ENCODE data around the gene RPRD1A.
"Not testable (repeated sequence)": the region's sequence is repeated elsewhere in the genome, so short reads cannot be mapped to it uniquely, and the experiment has no call there.

The RPRD1A gene

DNA sequence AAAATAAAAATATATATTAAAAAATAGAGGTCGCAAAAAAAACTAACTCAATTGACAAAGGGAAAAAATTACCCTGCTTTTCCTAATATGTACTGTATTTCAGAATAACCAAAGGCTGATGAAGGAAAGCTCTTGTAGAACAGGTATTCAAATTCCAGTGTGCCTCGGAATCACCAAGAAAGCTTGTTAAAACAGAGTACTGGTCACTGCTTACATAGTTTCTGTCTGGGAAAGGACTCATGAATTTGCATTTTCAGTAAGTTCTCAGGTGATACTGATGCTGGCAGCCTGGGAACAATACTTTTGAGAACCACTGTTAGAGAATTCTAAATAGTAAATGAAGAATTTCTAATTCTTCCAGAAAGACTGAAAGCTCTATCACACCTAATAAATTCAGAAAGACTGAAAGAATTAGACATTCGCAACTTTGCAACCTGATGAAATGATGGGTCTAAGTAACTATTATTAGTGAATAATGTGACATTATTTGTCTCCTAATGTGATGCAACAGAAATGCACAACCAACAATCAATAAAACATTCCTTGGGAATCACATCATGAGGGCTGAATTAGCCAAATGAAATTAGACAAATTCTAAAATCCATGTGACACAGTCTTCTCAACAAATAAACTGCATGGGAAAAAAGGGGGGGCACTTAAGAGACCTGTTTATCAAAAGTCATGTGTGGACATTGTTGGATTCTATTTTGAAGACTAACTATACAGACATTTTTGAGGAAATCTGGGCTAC lies 21.9 kb downstream of the RPRD1A start:
- no peak for TF ChIP-seq POLR2AphosphoS5 (IDR thresholded peaks at IDR 0.05; ENCODE audit: low read depth, low read length)
- no peak for TF ChIP-seq POLR2A (IDR thresholded peaks at IDR 0.05; ENCODE audit: low read depth, low read length)
- TF ChIP-seq TAF1 (IDR thresholded peaks at IDR 0.05; ENCODE audit: borderline replicate concordance, low read depth, low read length) = no peak
- FAIRE-seq = no peak
- DNase-seq (ENCODE audit: insufficient read length) = no peak

DNA sequence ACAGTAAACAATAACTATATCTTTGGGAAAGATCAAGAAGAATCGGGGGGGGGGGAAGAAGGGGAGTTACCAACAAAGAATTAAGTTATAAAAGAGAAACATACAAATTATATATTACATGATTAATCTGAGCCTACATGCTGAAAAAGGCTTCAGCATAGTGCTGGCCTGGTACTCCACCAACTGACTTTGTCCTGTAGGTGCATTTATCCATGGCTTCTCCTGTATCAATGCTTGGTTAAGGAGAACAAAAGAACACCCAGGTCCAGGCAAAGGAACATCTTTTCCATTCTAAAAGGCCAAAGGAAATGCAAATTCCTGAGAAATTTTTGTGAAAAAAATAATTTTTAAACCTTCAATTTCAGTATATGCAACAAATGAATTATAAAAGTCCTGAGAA lies 24.2 kb downstream of the RPRD1A start:
- DNase-seq (ENCODE audit: insufficient read length) = no peak
- TF ChIP-seq POLR2A (IDR thresholded peaks at IDR 0.05; ENCODE audit: low read depth, low read length) (no peak), TAF1 (IDR thresholded peaks at IDR 0.05; ENCODE audit: borderline replicate concordance, low read depth, low read length) (no peak), POLR2AphosphoS5 (IDR thresholded peaks at IDR 0.05; ENCODE audit: low read depth, low read length) (no peak)
- no peak for FAIRE-seq

DNA sequence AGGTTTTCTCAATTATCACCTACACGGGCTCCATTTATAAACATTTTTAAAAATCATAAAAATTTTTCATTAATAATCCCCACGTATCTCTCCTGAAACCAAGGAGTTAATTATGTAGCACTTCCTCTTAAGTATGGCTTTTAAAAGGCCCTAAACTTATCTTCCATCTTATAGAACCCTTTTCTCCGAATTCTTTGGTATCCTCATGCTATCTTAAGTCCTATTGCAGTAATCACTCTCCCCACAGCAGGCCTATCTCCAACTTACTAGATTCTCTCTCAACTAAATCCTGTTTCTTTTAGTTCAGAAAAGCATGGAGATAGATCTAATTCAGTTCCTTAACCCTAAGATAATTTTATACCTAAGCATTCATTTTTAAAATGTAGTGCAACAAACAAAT lies 26.2 kb downstream of the RPRD1A start:
- no peak for TF ChIP-seq TAF1 (IDR thresholded peaks at IDR 0.05; ENCODE audit: borderline replicate concordance, low read depth, low read length)
- no peak for FAIRE-seq
- no peak for DNase-seq (ENCODE audit: insufficient read length)

DNA sequence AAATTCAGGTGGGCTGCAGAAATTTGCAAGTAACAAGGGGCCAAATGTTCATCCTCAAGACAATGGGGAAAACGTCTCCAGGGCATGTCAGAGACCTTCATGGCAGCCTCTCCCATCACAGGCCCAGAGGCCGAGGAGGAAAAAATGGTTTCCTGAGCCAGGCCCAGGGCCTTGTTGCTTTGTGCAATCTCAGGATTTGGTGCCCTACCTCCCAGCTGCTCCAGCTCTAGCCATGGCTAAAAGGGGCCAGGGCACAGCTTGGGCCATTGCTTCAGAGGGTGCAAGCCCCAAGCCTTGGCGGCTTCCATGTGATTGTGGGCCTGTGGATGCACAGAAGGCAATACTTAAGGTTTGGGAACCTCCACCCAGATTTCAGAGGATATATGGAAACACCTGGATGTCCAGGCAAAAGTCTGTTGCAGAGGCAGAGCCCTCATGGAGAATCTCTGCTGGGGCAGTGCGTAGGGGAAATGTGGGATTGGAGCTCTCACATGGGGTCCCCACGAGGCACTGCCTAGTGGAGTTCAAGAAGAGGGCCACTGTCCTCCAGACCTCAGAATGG lies 29.2 kb downstream of the RPRD1A start:
- TF ChIP-seq POLR2A (IDR thresholded peaks at IDR 0.05; ENCODE audit: low read depth, low read length) (no peak), POLR2AphosphoS5 (IDR thresholded peaks at IDR 0.05; ENCODE audit: low read depth, low read length) (no peak), TAF1 (IDR thresholded peaks at IDR 0.05; ENCODE audit: borderline replicate concordance, low read depth, low read length) (no peak)
- no peak for FAIRE-seq

DNA sequence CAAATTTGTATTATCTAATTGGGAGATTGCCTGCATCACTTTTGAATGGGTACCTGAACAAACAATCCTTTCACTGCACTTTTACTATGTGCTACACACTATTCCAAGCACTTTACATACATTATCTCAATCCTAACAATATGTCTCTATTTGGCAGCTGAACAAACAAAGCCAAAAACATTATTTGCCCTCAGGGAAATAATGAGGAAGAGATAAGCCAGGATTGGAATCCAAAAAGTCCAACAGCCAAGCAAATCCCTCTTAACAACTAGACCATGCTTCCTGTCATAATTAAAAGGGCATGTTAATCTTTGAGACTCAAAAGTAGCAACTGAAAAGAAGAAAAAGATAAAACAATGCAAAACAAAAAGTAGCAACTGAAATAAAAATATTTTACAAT lies 32.1 kb downstream of the RPRD1A start:
- TF ChIP-seq TAF1 (IDR thresholded peaks at IDR 0.05; ENCODE audit: borderline replicate concordance, low read depth, low read length) = no peak
- TF ChIP-seq POLR2AphosphoS5 (IDR thresholded peaks at IDR 0.05; ENCODE audit: low read depth, low read length) = no peak
- TF ChIP-seq POLR2A (IDR thresholded peaks at IDR 0.05; ENCODE audit: low read depth, low read length) = no peak
- FAIRE-seq = peak; percentile 62
- DNase-seq (ENCODE audit: insufficient read length) = no peak

More for the DNA sequence above, 29.2 kb downstream of the RPRD1A start:
- no peak for DNase-seq (ENCODE audit: insufficient read length)

DNA sequence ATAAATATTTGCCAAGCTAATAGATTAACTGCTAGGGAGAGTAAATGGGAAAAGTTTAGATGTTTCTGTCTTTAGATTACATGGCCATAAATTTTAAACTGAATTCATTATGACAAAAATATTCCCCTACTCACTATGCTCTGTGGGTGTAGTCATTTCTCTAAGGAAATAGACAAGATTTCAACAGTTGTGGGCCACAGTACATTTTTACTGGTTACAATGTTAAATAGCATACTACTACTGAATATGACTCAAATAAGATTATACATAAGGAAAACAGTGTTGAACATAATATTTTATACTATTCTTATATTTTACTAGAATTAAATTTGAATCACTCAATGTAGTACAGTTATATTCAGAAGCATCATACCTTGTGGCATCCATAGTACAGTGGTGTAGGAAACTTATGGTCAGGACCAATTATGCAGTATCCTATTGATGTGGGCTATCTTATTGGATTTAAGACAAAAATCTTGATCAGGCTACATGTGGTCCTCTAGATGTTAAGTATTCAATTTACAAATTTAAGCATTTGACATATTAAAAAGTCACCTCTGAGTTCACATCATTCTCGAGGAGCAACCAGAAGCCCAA lies 33.0 kb downstream of the RPRD1A start:
- no peak for TF ChIP-seq TAF1 (IDR thresholded peaks at IDR 0.05; ENCODE audit: borderline replicate concordance, low read depth, low read length)
- no peak for TF ChIP-seq POLR2AphosphoS5 (IDR thresholded peaks at IDR 0.05; ENCODE audit: low read depth, low read length)
- no peak for TF ChIP-seq POLR2A (IDR thresholded peaks at IDR 0.05; ENCODE audit: low read depth, low read length)
- no peak for DNase-seq (ENCODE audit: insufficient read length)
- FAIRE-seq = no peak

DNA sequence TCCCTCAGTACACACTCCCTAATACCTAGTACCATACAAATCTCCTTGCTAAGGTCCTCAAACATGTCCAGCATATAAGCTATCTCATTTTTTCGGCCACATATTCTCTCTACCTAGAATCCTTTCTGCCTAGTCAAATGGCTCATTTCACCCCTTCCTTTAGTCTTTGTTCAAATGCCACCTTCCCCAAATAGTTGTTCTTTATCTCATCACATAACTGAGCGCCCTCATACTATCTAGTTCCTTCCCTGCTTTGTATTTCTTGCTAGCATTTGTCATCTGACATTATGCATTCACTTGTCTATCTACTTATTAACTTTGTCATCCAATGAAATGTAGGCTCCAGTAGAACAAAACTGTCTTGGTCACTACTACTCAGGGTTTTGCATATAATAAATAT lies 35.5 kb downstream of the RPRD1A start:
- DNase-seq (ENCODE audit: insufficient read length) = no peak
- no peak for TF ChIP-seq POLR2A (IDR thresholded peaks at IDR 0.05; ENCODE audit: low read depth, low read length)
- TF ChIP-seq POLR2AphosphoS5 (IDR thresholded peaks at IDR 0.05; ENCODE audit: low read depth, low read length) = no peak
- TF ChIP-seq TAF1 (IDR thresholded peaks at IDR 0.05; ENCODE audit: borderline replicate concordance, low read depth, low read length) = no peak
- no peak for FAIRE-seq

DNA sequence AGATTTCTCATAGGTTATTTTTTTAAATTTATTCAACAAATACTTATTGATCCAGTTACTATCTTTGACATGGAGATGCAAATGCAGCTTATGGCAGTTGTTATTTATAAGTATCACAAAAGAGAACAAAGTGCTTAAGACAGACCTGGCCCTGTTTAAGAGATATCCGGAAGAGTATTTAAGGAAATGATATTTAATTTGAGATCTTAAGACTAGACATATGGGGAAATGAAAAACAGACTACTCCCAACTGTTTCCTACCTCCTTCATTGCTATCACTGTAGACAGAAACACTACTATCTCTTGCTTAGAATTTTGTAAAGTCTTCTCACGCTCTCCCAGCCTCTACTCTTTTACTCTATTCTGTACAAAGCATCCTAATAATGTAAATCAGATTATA lies 36.0 kb downstream of the RPRD1A start:
- FAIRE-seq (no peak), DNase-seq (ENCODE audit: insufficient read length) (no peak)
- TF ChIP-seq TAF1 (IDR thresholded peaks at IDR 0.05; ENCODE audit: borderline replicate concordance, low read depth, low read length) (no peak), POLR2AphosphoS5 (IDR thresholded peaks at IDR 0.05; ENCODE audit: low read depth, low read length) (no peak), POLR2A (IDR thresholded peaks at IDR 0.05; ENCODE audit: low read depth, low read length) (no peak)

DNA sequence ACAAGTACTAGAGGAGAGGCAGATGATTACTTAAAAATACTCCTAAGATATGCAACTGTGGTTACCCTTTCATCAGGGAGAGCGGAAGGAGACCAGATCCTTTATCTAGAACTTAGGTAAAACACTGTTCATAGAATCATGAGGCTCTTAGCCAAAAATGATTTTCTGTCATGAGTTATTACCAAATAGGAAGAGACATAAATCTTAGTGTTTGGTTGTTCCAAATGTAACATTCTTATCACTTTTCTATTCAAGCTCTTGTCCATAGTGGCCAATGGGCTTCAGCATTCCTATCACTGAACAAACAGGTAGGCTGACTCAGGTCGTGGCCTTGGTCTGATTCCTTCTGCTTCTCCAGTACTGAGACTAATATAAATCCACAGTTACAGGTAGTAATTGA lies 38.5 kb downstream of the RPRD1A start:
- DNase-seq (ENCODE audit: insufficient read length) = no peak
- TF ChIP-seq TAF1 (IDR thresholded peaks at IDR 0.05; ENCODE audit: borderline replicate concordance, low read depth, low read length) (no peak), POLR2A (IDR thresholded peaks at IDR 0.05; ENCODE audit: low read depth, low read length) (no peak), POLR2AphosphoS5 (IDR thresholded peaks at IDR 0.05; ENCODE audit: low read depth, low read length) (no peak)
- FAIRE-seq = peak; percentile 17

DNA sequence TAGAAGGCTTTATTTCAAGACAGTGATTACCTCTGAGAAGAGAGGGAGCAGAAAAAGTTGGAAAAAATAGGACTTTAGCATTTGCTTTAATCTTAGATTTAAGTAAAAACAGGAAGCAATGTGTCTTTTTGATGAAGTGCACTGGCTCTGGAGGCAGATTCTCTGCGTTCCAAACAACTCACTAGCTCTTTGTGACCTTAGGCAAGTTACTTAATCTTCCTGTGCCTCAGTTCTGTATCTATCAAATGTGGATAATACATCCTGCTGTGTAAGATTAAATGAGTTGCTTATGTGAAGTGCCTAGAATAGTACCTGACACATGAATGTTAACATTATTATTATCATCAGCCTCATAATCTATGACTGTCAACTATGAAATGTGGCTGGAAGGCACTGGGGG lies 42.3 kb downstream of the RPRD1A start:
- FAIRE-seq = no peak
- no peak for DNase-seq (ENCODE audit: insufficient read length)
- no peak for TF ChIP-seq TAF1 (IDR thresholded peaks at IDR 0.05; ENCODE audit: borderline replicate concordance, low read depth, low read length)
- no peak for TF ChIP-seq POLR2A (IDR thresholded peaks at IDR 0.05; ENCODE audit: low read depth, low read length)
- no peak for TF ChIP-seq POLR2AphosphoS5 (IDR thresholded peaks at IDR 0.05; ENCODE audit: low read depth, low read length)

DNA sequence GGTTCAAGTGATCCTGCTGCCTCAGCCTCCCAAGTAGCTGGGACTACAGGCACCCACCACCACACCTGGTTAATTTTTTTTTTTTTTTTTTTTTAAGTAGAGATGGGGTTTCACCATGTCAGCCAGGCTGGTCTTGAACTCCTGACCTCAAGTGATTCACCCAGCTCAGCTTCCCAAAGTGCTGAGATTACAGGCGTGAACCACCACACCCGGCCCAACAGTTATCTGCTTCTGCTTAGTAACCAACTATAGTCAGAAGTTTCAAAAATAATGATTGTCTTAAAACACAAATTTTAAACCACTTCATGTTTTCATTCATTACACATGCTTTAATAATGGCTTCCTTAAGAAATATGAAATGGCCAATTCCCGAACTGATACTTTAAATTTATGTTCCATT lies 43.1 kb downstream of the RPRD1A start:
- not testable (repeated sequence) for FAIRE-seq; DNase-seq (ENCODE audit: insufficient read length)

DNA sequence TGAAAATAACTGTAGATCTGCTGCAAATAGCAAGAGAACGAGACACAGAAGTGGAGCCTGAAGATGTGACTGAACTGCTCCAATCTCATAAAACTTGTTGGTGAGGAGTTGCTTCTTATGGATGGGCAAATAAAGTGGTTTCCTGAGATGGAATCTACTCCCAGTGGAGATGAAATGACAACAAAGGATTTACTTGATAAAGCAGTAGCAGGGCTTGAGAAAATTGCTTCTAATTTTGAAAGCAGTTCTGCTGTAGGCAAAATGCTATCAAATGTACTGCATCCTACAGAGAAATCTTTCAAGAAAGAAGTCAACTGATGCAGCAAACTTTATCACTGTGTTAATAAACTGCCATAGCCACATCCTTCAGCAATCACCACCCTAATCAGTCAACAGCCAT lies 44.0 kb downstream of the RPRD1A start:
- DNase-seq (ENCODE audit: insufficient read length) (no peak), FAIRE-seq (no peak)
- TF ChIP-seq POLR2AphosphoS5 (IDR thresholded peaks at IDR 0.05; ENCODE audit: low read depth, low read length) (no peak), TAF1 (IDR thresholded peaks at IDR 0.05; ENCODE audit: borderline replicate concordance, low read depth, low read length) (no peak), POLR2A (IDR thresholded peaks at IDR 0.05; ENCODE audit: low read depth, low read length) (no peak)
